ENCODE results near the gene TFAP2D. TPM values are rescaled to one million over a fixed set of nuclear protein-coding genes. Genes with fewer than 3 reads are reported as not detected.

Gene TFAP2D
- polyA plus RNA-seq, 3 donors from 2014 or later: not detected

- Mint-ChIP-seq H3K4me3 (no peak overlapping the region), H3K4me1 (peaks cover 3 to 14% of the 10 kb centered on the region in 2 donors), H3K27ac (no peak overlapping the region)
Measured at GRCh38 chr6:50816947-50817645, 103.8 kb downstream of the TFAP2D start.

DNA sequence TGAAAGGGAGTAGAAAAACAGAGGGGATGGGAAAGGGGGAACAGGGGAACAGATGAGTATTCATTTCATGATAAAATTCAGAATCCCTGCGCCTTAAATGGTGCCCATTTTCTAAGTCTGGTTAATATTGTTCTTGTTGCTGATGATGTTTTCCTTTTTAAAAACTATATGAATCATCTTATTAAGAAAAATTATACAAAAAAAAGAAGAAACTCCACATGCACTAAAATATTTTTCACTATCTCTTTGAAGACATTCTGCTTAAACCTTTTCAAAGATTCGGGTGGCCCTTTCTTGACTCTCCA, 104.3 kb downstream of the TFAP2D start:
- Mint-ChIP-seq H3K4me1 (peaks cover 3 to 14% of the 10 kb centered on the region in 2 donors), H3K27ac (no peak overlapping the region), H3K36me3 (peaks cover 0 to 5% (median 0%) of the 10 kb centered on the region in 3 donors), H3K9me3 (peaks cover 10 to 45% (median 17%) of the 10 kb centered on the region in 6 donors), H3K4me3 (no peak overlapping the region), H3K27me3 (ENCODE audit: low read depth in 3 of 3) (peaks cover 19 to 32% (median 21%) of the 10 kb centered on the region in 3 donors)
- DNase-seq: no peak

More at GRCh38 chr6:50816947-50817645, 103.8 kb downstream of the TFAP2D start:
- Mint-ChIP-seq H3K27me3 (ENCODE audit: low read depth in 3 of 3) (peaks cover 17 to 32% (median 18%) of the 10 kb centered on the region in 3 donors), H3K9me3 (peaks cover 6 to 40% (median 15%) of the 10 kb centered on the region in 6 donors), H3K36me3 (peaks cover 0 to 5% (median 0%) of the 10 kb centered on the region in 3 donors)
- no peak for DNase-seq

GRCh38 chr6:50818020-50818419, 104.7 kb downstream of the TFAP2D start:
- DNase-seq: no peak
- Mint-ChIP-seq H3K9me3 (peaks cover 11 to 48% (median 17%) of the 10 kb centered on the region in 6 donors), H3K36me3 (peaks cover 0 to 5% (median 0%) of the 10 kb centered on the region in 3 donors), H3K4me1 (peaks cover 3 to 14% of the 10 kb centered on the region in 2 donors), H3K27me3 (ENCODE audit: low read depth in 3 of 3) (peaks cover 19 to 34% (median 25%) of the 10 kb centered on the region in 3 donors), H3K27ac (no peak overlapping the region), H3K4me3 (no peak overlapping the region)

DNA sequence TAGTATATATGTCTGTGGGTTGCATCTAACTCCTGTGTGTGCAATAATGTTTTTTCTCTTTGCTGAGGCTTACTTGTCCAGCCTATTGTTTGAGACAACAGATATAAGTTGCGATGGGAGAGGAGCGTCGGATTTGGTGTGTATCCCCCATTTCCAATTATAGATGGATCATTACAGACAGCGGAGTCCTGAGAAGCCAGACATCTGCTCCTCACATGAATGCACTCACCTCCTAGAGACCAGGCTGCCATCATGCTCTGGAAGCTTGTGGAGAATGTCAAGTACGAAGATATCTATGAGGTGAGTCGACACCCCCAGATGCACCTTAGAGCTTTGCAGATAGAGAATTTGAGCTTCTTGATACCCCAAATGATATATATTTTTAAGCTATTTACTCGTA, 105.3 kb downstream of the TFAP2D start, which contains the start of gene TFAP2B:
Gene TFAP2B, plus strand, starts transcription at position 199 of the 400 bp plus-strand sequence. Its CDS starts 21 bp downstream, at position 220.
- Mint-ChIP-seq H3K4me1 (peaks cover 3 to 14% of the 10 kb centered on the region in 2 donors), H3K36me3 (peaks cover 0 to 5% (median 0%) of the 10 kb centered on the region in 3 donors), H3K4me3 (no peak within 1 kb of the TSS), H3K9me3 (peaks cover 11 to 52% (median 19%) of the 10 kb centered on the region in 6 donors), H3K27ac (no peak within 1 kb of the TSS), H3K27me3 (ENCODE audit: low read depth in 3 of 3) (peaks cover 19 to 40% (median 29%) of the 10 kb centered on the region in 3 donors)
- no peak for DNase-seq

DNA sequence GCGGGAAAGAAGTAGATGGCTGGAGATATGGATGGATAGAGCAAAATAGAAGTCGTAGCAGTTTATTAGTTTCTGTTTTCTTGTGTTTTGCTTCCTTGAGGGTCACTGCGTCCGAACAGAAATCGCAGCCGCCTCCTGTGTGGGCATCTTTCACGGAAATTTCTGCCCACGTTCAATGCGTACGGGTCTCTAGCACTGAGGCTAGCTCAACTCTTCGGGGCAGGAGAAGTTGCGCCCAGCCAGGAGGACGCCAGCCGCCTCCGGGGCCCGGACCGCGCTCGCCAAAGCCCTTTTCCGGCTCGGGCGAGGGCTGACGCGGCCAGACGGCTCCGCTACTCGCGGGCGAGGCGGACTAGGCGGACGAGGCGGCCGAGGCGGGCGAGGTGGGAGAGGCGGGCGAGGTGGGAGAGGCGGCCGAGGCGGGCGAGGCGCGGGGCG, 106.2 kb downstream of the TFAP2D start:
- DNase-seq: no peak
- peaks cover 19 to 47% (median 29%) of the 10 kb centered on the region in 3 donors for H3K27me3 Mint-ChIP-seq (ENCODE audit: low read depth in 3 of 3)
- H3K27ac Mint-ChIP-seq: no peak overlapping the region
- peaks cover 8 to 49% (median 26%) of the 10 kb centered on the region in 6 donors for H3K9me3 Mint-ChIP-seq
- no peak overlapping the region for H3K4me3 Mint-ChIP-seq
- H3K36me3 Mint-ChIP-seq: peaks cover 0 to 5% (median 0%) of the 10 kb centered on the region in 3 donors
- H3K4me1 Mint-ChIP-seq: peaks cover 3 to 14% of the 10 kb centered on the region in 2 donors

DNA sequence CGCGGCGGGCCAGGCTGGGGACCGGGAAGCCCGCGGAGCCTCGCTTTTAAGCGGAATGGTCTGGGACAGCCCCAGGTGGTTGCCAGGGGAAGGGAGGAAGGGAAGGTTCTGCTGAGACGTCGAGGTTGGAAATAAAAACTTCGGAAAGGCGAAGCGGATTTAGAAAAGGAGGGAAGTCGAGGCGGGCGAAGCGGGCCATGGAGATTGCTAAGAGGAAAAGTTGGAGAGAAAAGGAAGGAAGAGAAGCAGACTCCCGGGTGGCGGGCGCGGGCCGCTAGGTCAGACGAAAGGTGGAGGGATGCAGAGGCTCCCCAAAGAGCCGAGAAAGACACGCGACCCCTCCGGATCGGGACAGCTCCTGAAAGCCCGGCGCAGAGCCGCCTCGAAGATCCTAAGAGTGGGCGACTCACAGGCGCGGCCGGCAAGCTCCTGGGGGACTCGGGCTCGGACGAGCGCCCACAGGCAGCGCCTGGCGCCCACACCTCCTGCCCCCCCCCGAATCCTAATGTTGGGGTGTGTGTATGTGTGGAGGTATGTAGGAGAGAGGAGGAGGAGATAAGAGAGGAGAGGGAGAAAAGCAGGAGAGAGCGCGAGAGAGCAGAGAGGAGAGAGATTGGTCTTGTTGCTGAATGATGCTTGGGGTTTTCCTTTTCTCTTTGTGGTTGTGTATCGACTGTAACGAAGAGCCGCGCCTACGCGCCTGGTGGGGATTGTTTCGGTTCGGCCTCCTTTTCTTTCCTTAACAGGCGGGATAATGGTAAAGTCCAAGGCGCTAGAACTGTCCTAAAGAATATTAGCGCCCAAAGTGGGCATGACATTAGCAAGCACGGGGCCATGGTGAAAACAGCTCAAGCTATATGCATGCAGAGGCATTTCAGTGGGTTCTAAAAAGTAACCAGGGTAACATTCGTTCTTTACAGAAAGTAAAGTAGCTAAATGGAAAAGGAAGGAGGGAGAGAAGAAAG, 106.9 kb downstream of the TFAP2D start:
- DNase-seq: no peak
- H3K4me1 Mint-ChIP-seq: peaks cover 3 to 10% of the 10 kb centered on the region in 2 donors
- H3K9me3 Mint-ChIP-seq: peaks cover 8 to 54% (median 31%) of the 10 kb centered on the region in 6 donors
- peaks cover 0 to 5% (median under 1%) of the 10 kb centered on the region in 3 donors for H3K36me3 Mint-ChIP-seq
- peaks cover 19 to 54% (median 29%) of the 10 kb centered on the region in 3 donors for H3K27me3 Mint-ChIP-seq (ENCODE audit: low read depth in 3 of 3)
- H3K27ac Mint-ChIP-seq: no peak overlapping the region
- peak overlapping the region in 1 of 5 donors; percentile 48 for H3K4me3 Mint-ChIP-seq

DNA sequence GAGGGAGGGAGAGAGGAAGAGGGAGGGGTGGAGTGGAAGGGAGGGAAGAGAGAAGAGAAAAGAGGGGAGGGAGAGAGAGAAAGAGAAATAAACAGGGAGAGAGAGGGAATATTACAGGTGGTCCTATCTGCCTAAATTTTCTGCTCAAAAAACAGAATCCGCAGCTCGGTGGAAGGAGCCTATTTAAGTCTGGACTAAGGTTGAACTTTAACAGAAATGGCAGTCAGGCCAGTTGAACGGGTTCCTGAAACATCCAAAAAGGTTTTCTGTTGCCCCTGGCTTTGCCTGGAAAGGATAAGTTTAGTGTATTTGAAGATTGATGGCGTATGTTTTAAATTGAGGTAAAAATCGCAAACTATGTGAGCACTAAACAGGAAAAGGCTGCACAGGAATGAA, 107.5 kb downstream of the TFAP2D start:
- Mint-ChIP-seq H3K4me3 (no peak overlapping the region), H3K27me3 (ENCODE audit: low read depth in 3 of 3) (peaks cover 21 to 55% (median 34%) of the 10 kb centered on the region in 3 donors), H3K9me3 (peaks cover 11 to 54% (median 34%) of the 10 kb centered on the region in 6 donors), H3K36me3 (peaks cover 0 to 5% (median 4%) of the 10 kb centered on the region in 3 donors), H3K4me1 (peaks cover 3 to 4% of the 10 kb centered on the region in 2 donors), H3K27ac (no peak overlapping the region)
- no peak for DNase-seq

GRCh38 chr6:50821441-50822077, 108.2 kb downstream of the TFAP2D start:
- H3K27ac Mint-ChIP-seq: no peak overlapping the region
- H3K4me3 Mint-ChIP-seq: peak overlapping the region in 1 of 5 donors; percentile 36
- peaks cover 11 to 58% (median 34%) of the 10 kb centered on the region in 6 donors for H3K9me3 Mint-ChIP-seq
- peaks cover 0 to 5% (median 4%) of the 10 kb centered on the region in 3 donors for H3K36me3 Mint-ChIP-seq
- no peak for DNase-seq
- peaks cover 0 to 3% of the 10 kb centered on the region in 2 donors for H3K4me1 Mint-ChIP-seq
- H3K27me3 Mint-ChIP-seq (ENCODE audit: low read depth in 3 of 3): peaks cover 22 to 55% (median 37%) of the 10 kb centered on the region in 3 donors

GRCh38 chr6:50822078-50822476, 108.8 kb downstream of the TFAP2D start:
- Mint-ChIP-seq H3K4me3 (peak overlapping the region in 1 of 5 donors; percentile 24), H3K27me3 (ENCODE audit: low read depth in 3 of 3) (peaks cover 22 to 51% (median 35%) of the 10 kb centered on the region in 3 donors), H3K4me1 (peaks cover 0 to 3% of the 10 kb centered on the region in 2 donors), H3K36me3 (peaks cover 0 to 8% (median 4%) of the 10 kb centered on the region in 3 donors), H3K27ac (no peak overlapping the region), H3K9me3 (peaks cover 11 to 59% (median 37%) of the 10 kb centered on the region in 6 donors)
- DNase-seq: no peak

Other genes with a start within 250 kb of the TFAP2D start
- gene TFAP2B, start 105.3 kb downstream of the TFAP2D start, polyA plus RNA-seq: not detected

Measured in immature natural killer cell (primary cell).